Mononuclear cell (primary cell): ENCODE data around the gene ARRDC4. TPM values are rescaled to one million over a fixed set of nuclear protein-coding genes. Genes with fewer than 3 reads are reported as not detected.

Experiments
- H3K27me3 ChIP-seq: 2 replicates; pipeline ENCODE4 v1.6.0; 2011; ENCODE audit warnings: low read length, control low read depth; ENCODE audit not compliant: insufficient read depth
- H3K4me1 ChIP-seq: 2 replicates; pipeline ENCODE4 v1.5.1; 2011; ENCODE audit warnings: mild to moderate bottlenecking, low read length, control low read depth; ENCODE audit not compliant: insufficient read depth
- H3K4me3 ChIP-seq: 2 replicates; pipeline ENCODE4 v1.5.1; 2011; ENCODE audit warnings: mild to moderate bottlenecking, low read length, moderate library complexity
- H3K9me3 ChIP-seq: 2 replicates; pipeline ENCODE4 v1.5.1; 2011; ENCODE audit warnings: low read depth, mild to moderate bottlenecking, control low read depth, low read length
- total RNA-seq: library from RNA; depleted of rRNA; stranded (reverse); fragments of >200 nt; gene quantifications from one replicate; pipeline ENCODE4 v1.2.3, GENCODE V29; 2012

ARRDC4 gene
- 22.6 TPM for total RNA-seq

DNA sequence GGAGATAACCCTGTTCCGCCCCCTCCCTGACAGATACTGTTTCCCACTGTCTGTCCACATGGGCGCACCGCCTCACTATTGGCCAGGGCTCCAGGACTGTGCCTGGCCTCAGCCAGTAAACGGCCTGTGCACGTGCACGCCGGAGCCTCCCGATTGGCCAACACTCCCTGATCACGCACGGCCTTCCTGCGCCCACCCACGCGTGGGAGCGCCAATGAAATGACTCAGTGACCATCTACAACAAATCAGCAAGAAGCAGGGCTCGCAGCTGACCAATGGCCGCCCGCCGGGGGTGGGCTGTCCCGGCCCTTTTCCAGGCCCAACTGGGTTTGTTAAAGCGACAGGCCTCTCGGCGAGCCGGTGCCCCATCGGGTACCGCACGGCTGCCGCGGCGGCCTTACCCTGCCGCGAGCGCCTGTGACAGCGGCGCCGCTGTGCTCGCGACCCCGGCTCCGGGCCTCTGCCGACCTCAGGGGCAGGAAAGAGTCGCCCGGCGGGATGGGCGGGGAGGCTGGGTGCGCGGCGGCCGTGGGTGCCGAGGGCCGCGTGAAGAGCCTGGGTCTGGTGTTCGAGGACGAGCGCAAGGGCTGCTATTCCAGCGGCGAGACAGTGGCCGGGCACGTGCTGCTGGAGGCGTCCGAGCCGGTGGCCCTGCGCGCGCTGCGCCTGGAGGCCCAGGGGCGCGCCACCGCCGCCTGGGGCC is at the start of gene ARRDC4:
ARRDC4 (plus strand) TSS at position 340 of the 703 bp plus-strand sequence; CDS start at position 499, 159 bp downstream.
- H3K27me3 ChIP-seq: no peaks in the 10 kb centered on the region
- H3K4me3 ChIP-seq: peak within 1 kb of the TSS; percentile 64
- H3K4me1 ChIP-seq: peaks cover 26% of the 10 kb centered on the region
- no peaks in the 10 kb centered on the region for H3K9me3 ChIP-seq

DNA sequence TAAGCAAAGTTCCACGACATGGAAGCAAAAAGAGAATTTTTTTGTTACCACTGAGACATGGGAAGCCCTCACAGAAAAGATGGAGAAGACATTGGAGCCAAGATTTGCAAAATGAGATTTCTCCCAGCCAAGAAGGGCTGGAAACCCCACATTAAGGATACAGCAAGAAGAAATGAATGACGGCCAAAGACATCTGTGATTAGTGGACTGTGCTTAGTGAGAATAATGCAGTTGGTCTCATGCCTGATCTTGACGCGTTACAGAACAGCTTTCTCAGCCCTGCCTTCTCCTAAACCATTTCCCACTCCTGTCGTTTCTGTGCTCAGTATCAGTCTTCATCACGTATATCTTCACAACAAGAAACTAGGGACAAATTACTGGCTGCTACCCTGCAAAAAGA is 45.8 kb upstream of the ARRDC4 start:
- Histone ChIP-seq H3K27me3 (no peaks in the 10 kb centered on the region), H3K4me1 (no peaks in the 10 kb centered on the region), H3K9me3 (no peaks in the 10 kb centered on the region), H3K4me3 (no peak overlapping the region)

- no peaks in the 10 kb centered on the region for H3K4me1 ChIP-seq
- H3K27me3 ChIP-seq: no peaks in the 10 kb centered on the region
- H3K9me3 ChIP-seq: no peaks in the 10 kb centered on the region
- H3K4me3 ChIP-seq: no peak overlapping the region
These were observed 45.2 kb upstream of the ARRDC4 start for GRCh38 chr15:97915261-97915660.

DNA sequence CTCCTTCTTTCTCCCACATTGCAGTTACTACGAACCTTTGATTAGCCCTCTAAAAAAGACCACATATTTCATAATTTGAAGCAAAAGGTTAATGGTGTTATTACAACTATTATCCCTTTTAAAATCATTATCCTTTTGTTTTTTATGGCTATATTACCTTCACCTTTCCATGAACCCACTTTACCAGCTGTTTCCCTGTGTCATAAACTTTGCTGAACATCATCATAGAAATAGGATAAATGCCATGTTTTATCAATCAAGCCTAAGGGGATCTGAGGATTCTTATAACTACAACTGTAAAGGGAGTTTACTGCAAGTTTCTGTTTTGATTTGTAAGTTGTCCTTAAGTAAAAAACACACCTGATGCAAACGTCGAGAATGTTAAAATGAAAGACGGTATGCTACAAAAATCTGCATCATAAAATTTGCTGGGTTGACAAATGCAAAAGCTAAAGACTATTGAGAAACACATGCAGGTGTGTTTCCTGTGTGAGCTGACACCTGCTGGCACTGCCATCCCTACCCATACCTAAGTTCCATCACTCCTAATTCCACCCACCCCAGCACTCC is 39.1 kb upstream of the ARRDC4 start:
- H3K27me3 ChIP-seq: no peaks in the 10 kb centered on the region
- H3K9me3 ChIP-seq: peaks cover 8% of the 10 kb centered on the region
- H3K4me1 ChIP-seq: no peaks in the 10 kb centered on the region
- no peak overlapping the region for H3K4me3 ChIP-seq

GRCh38 chr15:97929456-97930229 is 30.9 kb upstream of the ARRDC4 start:
- Histone ChIP-seq H3K4me3 (no peak overlapping the region), H3K27me3 (no peaks in the 10 kb centered on the region), H3K9me3 (no peaks in the 10 kb centered on the region), H3K4me1 (no peaks in the 10 kb centered on the region)

DNA sequence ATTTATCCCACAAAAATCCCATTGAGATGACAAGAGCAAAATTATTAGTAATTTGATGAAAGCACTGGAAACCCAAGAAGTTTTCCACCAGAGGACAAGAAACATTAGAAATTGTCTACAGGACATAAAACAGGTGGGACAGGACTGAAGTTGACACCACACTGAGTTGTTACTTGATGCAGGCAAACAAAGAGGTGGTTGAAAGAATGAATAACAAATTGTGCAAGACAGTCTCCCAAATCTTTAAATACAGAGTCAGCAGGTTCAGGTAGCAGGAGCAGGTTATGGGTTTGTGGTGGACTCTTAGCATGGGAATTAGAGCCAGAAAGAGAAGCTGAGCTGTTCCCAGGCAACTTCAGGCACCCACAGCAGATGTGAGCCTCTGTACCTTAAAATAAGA is 30.3 kb upstream of the ARRDC4 start:
- no peak overlapping the region for H3K4me3 ChIP-seq
- H3K9me3 ChIP-seq: no peaks in the 10 kb centered on the region
- H3K4me1 ChIP-seq: no peaks in the 10 kb centered on the region
- no peaks in the 10 kb centered on the region for H3K27me3 ChIP-seq

GRCh38 chr15:97931314-97931713 is 29.2 kb upstream of the ARRDC4 start:
- no peaks in the 10 kb centered on the region for H3K27me3 ChIP-seq
- no peaks in the 10 kb centered on the region for H3K4me1 ChIP-seq
- H3K9me3 ChIP-seq: no peaks in the 10 kb centered on the region
- H3K4me3 ChIP-seq: no peak overlapping the region

DNA sequence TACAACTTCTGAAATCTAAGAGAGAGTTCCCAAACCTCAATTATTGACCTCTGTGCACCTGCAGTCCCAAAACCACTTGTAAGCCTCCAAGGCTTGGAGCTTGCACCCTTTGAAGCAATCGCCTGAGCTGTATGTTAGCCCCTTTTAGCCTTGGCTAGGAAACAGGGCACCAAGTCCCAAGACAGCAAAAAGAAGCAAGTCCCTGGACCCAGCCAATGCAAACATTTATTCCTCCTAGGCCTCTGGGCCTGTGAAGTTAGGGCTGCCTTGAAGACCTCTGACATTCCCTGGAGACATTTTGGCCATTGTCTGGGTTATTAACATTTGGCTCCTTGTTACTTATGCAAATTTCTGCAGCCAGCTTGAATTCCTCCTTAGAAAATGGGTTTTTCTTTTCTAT is 26.9 kb upstream of the ARRDC4 start:
- Histone ChIP-seq H3K9me3 (no peaks in the 10 kb centered on the region), H3K27me3 (no peaks in the 10 kb centered on the region), H3K4me1 (no peaks in the 10 kb centered on the region), H3K4me3 (no peak overlapping the region)

DNA sequence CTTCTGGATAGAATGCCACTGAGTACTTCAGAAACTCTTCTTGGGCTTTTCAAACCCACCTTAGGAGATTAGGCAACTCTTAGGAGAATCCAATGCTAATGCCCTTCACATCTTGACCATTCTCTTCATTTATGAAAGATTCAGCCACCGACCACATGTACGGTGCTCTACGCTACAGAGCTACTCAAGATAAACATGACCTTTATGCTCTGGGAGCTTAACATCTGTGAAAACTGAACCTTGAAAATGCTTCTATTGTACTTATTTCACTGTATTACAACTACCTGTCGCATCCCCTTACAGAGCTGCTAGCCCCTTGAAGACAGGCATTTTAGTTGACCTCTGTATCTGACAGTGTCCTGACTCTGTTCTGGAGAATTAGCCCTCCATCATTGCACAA is 19.5 kb upstream of the ARRDC4 start:
- H3K9me3 ChIP-seq: no peaks in the 10 kb centered on the region
- no peaks in the 10 kb centered on the region for H3K4me1 ChIP-seq
- no peaks in the 10 kb centered on the region for H3K27me3 ChIP-seq
- H3K4me3 ChIP-seq: no peak overlapping the region

GRCh38 chr15:97941572-97941971 is 18.9 kb upstream of the ARRDC4 start:
- Histone ChIP-seq H3K27me3 (no peaks in the 10 kb centered on the region), H3K4me1 (no peaks in the 10 kb centered on the region), H3K9me3 (no peaks in the 10 kb centered on the region), H3K4me3 (no peak overlapping the region)

- Histone ChIP-seq H3K4me1 (no peaks in the 10 kb centered on the region), H3K9me3 (no peaks in the 10 kb centered on the region), H3K27me3 (no peaks in the 10 kb centered on the region), H3K4me3 (no peak overlapping the region)
These were observed 15.8 kb upstream of the ARRDC4 start for GRCh38 chr15:97944724-97945123.

GRCh38 chr15:97947465-97948260 is 12.8 kb upstream of the ARRDC4 start:
- H3K4me3 ChIP-seq: no peak overlapping the region
- no peaks in the 10 kb centered on the region for H3K4me1 ChIP-seq
- H3K27me3 ChIP-seq: no peaks in the 10 kb centered on the region
- H3K9me3 ChIP-seq: no peaks in the 10 kb centered on the region

DNA sequence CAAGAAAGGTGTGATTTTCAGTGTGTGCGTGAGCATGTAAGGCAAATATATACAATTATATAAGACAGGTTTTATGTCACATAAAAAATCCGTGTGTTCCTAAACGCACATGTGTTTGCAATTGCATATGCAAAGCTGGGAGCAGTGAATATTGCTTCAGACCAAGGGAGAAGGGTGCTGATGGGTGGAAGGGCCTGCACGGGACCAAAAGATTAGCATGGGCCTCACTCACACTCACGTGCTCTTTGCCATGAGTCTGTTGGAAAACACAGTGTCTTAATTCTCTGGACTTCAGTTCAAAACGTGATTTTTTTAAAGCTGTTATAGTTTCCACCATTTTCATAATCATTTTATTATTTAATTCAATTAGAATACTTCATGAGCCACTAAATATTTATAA is 7.2 kb upstream of the ARRDC4 start:
- no peak overlapping the region for H3K4me3 ChIP-seq
- no peaks in the 10 kb centered on the region for H3K4me1 ChIP-seq
- no peaks in the 10 kb centered on the region for H3K9me3 ChIP-seq
- H3K27me3 ChIP-seq: no peaks in the 10 kb centered on the region

DNA sequence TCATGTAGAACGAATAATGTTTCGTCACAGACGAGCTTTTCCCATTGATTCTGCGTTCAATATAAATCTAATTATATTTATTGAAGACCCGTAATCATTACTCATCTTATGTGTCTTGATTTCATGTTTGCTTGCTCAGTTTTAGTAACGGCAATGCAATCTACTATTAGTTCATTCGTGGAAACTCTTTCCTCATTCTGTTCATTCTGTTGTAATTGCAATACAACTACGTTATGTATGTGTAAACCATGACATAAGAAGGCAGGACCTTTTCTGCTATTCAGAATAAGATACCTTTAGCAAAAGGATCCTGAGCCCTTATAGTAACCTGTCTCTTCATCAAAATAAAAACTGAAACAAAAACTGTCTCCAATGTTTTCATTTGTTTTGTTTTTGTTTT is 6.8 kb upstream of the ARRDC4 start:
- Histone ChIP-seq H3K4me1 (no peaks in the 10 kb centered on the region), H3K27me3 (no peaks in the 10 kb centered on the region), H3K9me3 (no peaks in the 10 kb centered on the region), H3K4me3 (no peak overlapping the region)

DNA sequence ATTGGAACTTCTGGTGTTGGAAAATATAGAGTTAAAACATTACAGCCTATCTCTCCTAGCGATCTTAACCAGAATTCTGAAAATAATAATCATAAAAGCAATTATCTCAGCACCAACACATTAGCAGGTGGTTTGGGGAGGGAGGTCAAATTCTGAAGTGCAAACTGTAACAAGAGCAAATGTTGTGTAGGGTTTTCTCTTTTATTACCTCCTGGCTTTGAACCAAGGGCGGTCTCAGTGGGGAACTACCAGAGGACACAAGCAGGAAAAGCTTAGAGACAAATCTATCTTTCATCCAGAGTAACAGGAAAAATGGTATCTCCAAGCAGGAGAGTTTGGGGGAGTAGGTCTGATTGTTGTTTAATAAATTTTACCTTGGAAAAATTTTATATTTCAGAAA is 5.5 kb upstream of the ARRDC4 start:
- Histone ChIP-seq H3K9me3 (no peaks in the 10 kb centered on the region), H3K4me1 (peaks cover 6% of the 10 kb centered on the region), H3K4me3 (no peak overlapping the region), H3K27me3 (no peaks in the 10 kb centered on the region)
